A673 (cell line): ENCODE data around the gene HAUS7. TPM values are rescaled to one million over a fixed set of nuclear protein-coding genes. Genes with fewer than 3 reads are reported as not detected.

Source experiments
- BruUV-seq: library from RNA; stranded (reverse); fragments of 400-500 nt; replicated peaks from 2 replicates; lab custom pipeline; 2021; lab: Mats Ljungman, UMichigan
- CTCF ChIA-PET: fragments of 300-600 bp; sonication (Branson Sonifier 250); formaldehyde crosslinking; loops from one replicate; lab custom pipeline; 2022; ENCODE audit warnings: antibody characterized with exemption; lab: Charles Lee
- POLR2A ChIA-PET: fragments of 300-600 bp; sonication (Branson Sonifier 250); formaldehyde crosslinking; loops from one replicate; lab custom pipeline; 2022; ENCODE audit warnings: antibody characterized with exemption; ENCODE audit not compliant: low non-redundant PET; lab: Charles Lee
- DNase-seq: peaks from one replicate; pipeline ENCODE4 v3.0.0-alpha.2; 2015; ENCODE audit warnings: low spot score
- H3K27ac ChIP-seq: fragments of 200-600 bp; sonication (generic); 2 replicates; pipeline ENCODE4 v1.5.1; 2016; ENCODE audit warnings: mixed run types, low read depth, mild to moderate bottlenecking, mixed read lengths, antibody characterized with exemption, low read length; ENCODE audit not compliant: poor library complexity, severe bottlenecking
- H3K27me3 ChIP-seq: fragments of 200-600 bp; sonication (generic); replicated peaks from 2 replicates; pipeline ENCODE4 v1.6.1; 2017; ENCODE audit warnings: mixed run types, low read depth, mild to moderate bottlenecking, mixed read lengths, antibody characterized with exemption, low read length; ENCODE audit not compliant: insufficient read depth, poor library complexity
- H3K36me3 ChIP-seq: fragments of 200-600 bp; sonication (generic); 2 replicates; pipeline ENCODE4 v1.6.1; 2016; ENCODE audit warnings: mixed run types, mild to moderate bottlenecking, mixed read lengths, antibody characterized with exemption, low read length; ENCODE audit not compliant: insufficient read depth, poor library complexity, severe bottlenecking
- H3K4me1 ChIP-seq: fragments of 200-600 bp; sonication (generic); 2 replicates; pipeline ENCODE4 v1.6.1; 2017; ENCODE audit warnings: mixed run types, mild to moderate bottlenecking, mixed read lengths, antibody characterized with exemption, low read length; ENCODE audit not compliant: insufficient read depth, poor library complexity, severe bottlenecking
- H3K4me3 ChIP-seq: fragments of 200-600 bp; sonication (generic); 2 replicates; pipeline ENCODE4 v1.5.1; 2016; ENCODE audit warnings: low read depth, mixed run types, mild to moderate bottlenecking, mixed read lengths, low read length; ENCODE audit not compliant: poor library complexity, severe bottlenecking
- H3K9me3 ChIP-seq: fragments of 200-600 bp; sonication (generic); 2 replicates; pipeline ENCODE4 v1.6.1; 2016; ENCODE audit warnings: mixed run types, low read depth, mild to moderate bottlenecking, mixed read lengths, antibody characterized with exemption, low read length; ENCODE audit not compliant: poor library complexity, severe bottlenecking
- EZH2 ChIP-seq: fragments of 200-600 bp; sonication (generic); IDR thresholded peaks from 2 replicates; pipeline ENCODE4 v1.6.1; 2017; ENCODE audit warnings: borderline replicate concordance, low read depth, mild to moderate bottlenecking, mixed read lengths, antibody characterized with exemption, low read length; ENCODE audit not compliant: poor library complexity, severe bottlenecking
- intact Hi-C: fragments of 100-400 bp; cut with micrococcal nuclease; formaldehyde crosslinking; loops from one replicate; pipeline ENCODE4 v1.10.0; 2022; ENCODE audit not compliant: unreplicated experiment
- total RNA-seq: library from RNA; stranded (reverse); gene quantifications from 2 replicates; pipeline ENCODE4 v1.2.3, GENCODE V29; 2021
- TF ChIP-seq, protein P1 (sequence below): fragments of 300-800, 200-600 bp; sonication (generic); conservative IDR thresholded peaks from 2 replicates; pipeline ENCODE4 v1.5.1; 2017; ENCODE audit warnings: low read depth, mild to moderate bottlenecking, antibody characterized with exemption, low read length, moderate library complexity, mixed read lengths

HAUS7 gene
- total RNA-seq, 1 experiment from 2014 or later, result 75.3 TPM

DNA sequence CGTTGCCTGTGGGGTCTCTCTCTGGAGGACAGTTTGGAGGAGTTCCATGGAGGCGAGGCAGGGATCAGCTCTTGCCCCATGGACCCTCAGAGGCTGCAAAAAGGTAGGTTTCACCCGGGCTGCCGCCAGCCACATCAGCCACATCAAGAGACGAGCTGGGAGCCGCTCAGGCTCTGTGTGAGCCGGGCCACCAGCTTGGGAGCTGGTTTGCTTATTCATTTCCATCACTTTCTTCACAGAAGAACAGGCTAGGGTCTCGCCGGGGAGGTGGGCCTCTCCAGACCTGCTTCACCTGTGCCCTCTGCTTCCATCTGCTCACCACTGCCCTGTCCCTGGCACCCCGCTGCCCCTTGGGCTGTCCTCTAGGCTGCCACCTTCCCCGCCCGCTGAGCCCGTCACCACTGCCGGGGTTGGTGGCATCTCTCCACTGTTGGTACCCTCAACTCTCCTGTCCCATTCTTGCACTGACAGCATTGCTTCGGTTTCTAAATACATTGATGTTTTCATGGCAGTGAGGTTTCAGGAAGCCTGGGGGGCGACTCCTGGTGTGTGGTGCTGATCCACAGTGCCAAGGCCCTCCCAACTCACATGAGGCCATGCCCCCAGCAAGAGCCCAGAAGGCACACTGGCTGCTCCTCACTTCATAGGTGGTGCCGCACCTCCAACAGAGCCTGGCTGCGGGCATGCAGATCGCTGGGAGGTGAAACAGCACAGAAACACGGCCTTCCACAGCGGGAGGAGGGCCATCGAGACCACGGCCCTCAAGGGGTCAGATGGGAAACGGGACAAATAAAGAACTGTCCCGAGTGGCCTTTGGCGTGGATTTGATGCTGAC lies 20.0 kb downstream of the HAUS7 start:
- ChIA-PET POLR2A (no interaction called here), CTCF (no interaction called here)
- no peaks in the 10 kb centered on the region for H3K9me3 ChIP-seq
- intact Hi-C loops, result no loop called here
- no peaks in the 10 kb centered on the region for H3K27me3 ChIP-seq
- no peaks in the 10 kb centered on the region for H3K36me3 ChIP-seq
- DNase-seq, result no peak
- no peaks in the 10 kb centered on the region for H3K4me1 ChIP-seq
- TF ChIP-seq EZH2, result no peak
- TF ChIP-seq, protein P1, sequence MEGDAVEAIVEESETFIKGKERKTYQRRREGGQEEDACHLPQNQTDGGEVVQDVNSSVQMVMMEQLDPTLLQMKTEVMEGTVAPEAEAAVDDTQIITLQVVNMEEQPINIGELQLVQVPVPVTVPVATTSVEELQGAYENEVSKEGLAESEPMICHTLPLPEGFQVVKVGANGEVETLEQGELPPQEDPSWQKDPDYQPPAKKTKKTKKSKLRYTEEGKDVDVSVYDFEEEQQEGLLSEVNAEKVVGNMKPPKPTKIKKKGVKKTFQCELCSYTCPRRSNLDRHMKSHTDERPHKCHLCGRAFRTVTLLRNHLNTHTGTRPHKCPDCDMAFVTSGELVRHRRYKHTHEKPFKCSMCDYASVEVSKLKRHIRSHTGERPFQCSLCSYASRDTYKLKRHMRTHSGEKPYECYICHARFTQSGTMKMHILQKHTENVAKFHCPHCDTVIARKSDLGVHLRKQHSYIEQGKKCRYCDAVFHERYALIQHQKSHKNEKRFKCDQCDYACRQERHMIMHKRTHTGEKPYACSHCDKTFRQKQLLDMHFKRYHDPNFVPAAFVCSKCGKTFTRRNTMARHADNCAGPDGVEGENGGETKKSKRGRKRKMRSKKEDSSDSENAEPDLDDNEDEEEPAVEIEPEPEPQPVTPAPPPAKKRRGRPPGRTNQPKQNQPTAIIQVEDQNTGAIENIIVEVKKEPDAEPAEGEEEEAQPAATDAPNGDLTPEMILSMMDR, result no peak
- BruUV-seq, result no TSS peak
- H3K27ac ChIP-seq, result no peak overlapping the region
- H3K4me3 ChIP-seq, result no peak overlapping the region

- CTCF ChIA-PET, result no interaction called here
These were observed 20.8 kb downstream of the HAUS7 start for GRCh38 chrX:153449368-153450113.

DNA sequence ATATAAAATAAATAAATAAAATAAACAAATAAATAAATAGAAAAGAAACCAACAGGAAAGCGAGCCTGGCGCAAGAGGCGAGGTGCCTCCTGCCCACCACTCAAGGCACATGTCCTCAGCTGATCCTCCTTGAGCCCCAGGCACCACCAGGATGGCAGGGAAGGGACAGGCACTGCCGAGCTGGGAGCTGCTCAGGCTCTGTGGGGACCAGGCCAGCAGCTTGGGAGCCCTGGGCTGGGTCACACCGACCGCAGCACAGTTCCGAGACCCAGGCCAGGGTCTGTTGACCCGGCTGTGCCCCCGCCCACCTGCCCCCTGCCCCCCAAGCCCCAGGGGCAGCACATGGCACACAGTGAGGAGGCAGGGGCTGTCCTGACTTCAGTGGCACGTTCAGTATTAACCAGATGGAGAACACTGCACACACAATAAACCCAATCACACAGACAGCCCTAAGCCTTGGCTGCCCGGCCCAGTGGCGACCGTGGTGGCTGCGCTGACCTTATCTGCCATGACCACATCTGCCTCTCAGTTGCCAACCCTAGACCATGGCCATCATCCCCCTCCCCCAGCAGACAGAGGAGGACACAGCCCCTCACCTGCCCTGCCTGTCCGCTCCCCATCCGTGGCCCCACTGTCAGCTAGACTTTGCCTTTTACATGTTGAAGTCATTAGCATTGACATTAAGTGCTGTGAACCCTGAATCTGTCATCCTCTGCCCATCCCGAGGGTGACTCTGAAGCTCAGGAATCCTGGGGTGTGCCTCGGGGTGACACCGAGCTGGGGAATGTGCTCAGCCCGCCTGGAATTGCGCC lies 21.6 kb downstream of the HAUS7 start:
- no peaks in the 10 kb centered on the region for H3K27me3 ChIP-seq
- no peaks in the 10 kb centered on the region for H3K4me1 ChIP-seq
- H3K4me3 ChIP-seq, result no peak overlapping the region
- no peaks in the 10 kb centered on the region for H3K9me3 ChIP-seq
- POLR2A ChIA-PET, result no interaction called here
- CTCF ChIA-PET, result no interaction called here
- DNase-seq, result no peak
- intact Hi-C loops, result no loop called here
- no peak overlapping the region for H3K27ac ChIP-seq
- no peaks in the 10 kb centered on the region for H3K36me3 ChIP-seq
- BruUV-seq, result no TSS peak
- TF ChIP-seq EZH2, result no peak
- TF ChIP-seq, protein P1, result no peak

More at GRCh38 chrX:153449368-153450113, 20.8 kb downstream of the HAUS7 start:
- TF ChIP-seq, protein P1, result no peak
- no peak for TF ChIP-seq EZH2
- BruUV-seq, result no TSS peak
- DNase-seq, result no peak
- Histone ChIP-seq H3K27me3 (no peaks in the 10 kb centered on the region), H3K4me3 (no peak overlapping the region), H3K9me3 (no peaks in the 10 kb centered on the region), H3K36me3 (no peaks in the 10 kb centered on the region), H3K27ac (no peak overlapping the region), H3K4me1 (no peaks in the 10 kb centered on the region)
- intact Hi-C loops, result no loop called here
- POLR2A ChIA-PET, result no interaction called here
